Measurements from ENCODE around the gene RAX2.

RAX2 gene

DNA sequence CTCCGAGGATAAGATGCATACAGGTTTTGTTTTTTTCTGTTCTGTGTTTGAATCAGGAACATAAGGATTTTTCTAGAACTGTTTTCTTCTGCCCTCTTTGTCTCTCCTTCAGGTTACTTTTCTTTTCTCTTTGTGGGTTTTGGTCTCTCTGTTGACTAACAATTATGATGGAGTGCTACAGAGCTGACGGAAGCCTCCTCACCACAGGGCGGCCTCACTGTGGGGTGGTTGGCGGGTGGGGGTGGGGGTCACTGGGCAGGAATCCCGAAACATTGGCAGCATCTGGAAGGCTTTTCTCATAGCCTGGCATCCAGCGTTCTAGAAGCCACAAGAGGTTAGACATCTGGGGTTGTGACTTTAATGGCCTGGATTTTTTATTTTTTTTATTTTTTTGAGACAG lies 26.1 kb upstream of the RAX2 start:
- TF ChIP-seq, protein P1, sequence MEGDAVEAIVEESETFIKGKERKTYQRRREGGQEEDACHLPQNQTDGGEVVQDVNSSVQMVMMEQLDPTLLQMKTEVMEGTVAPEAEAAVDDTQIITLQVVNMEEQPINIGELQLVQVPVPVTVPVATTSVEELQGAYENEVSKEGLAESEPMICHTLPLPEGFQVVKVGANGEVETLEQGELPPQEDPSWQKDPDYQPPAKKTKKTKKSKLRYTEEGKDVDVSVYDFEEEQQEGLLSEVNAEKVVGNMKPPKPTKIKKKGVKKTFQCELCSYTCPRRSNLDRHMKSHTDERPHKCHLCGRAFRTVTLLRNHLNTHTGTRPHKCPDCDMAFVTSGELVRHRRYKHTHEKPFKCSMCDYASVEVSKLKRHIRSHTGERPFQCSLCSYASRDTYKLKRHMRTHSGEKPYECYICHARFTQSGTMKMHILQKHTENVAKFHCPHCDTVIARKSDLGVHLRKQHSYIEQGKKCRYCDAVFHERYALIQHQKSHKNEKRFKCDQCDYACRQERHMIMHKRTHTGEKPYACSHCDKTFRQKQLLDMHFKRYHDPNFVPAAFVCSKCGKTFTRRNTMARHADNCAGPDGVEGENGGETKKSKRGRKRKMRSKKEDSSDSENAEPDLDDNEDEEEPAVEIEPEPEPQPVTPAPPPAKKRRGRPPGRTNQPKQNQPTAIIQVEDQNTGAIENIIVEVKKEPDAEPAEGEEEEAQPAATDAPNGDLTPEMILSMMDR (IDR thresholded peaks at IDR 0.05) = no peak
- H3K27ac ChIP-seq = no peak overlapping the region

GRCh38 chr19:3796358-3796757 lies 24.3 kb upstream of the RAX2 start:
- Histone ChIP-seq H3K4me3 (no peak overlapping the region), H3K27ac (no peak overlapping the region)
- TF ChIP-seq, protein P1 (IDR thresholded peaks at IDR 0.05) = no peak
- no peak for DNase-seq (ENCODE audit: low spot score)

More for the DNA sequence above, 26.1 kb upstream of the RAX2 start:
- DNase-seq (ENCODE audit: low spot score) = no peak
- H3K4me3 ChIP-seq = no peak overlapping the region

- DNase-seq (ENCODE audit: low spot score) = no peak
- TF ChIP-seq, protein P1 (IDR thresholded peaks at IDR 0.05) = no peak
- H3K4me3 ChIP-seq = no peak overlapping the region
Observed at GRCh38 chr19:3793799-3794198, 21.8 kb upstream of the RAX2 start.

DNA sequence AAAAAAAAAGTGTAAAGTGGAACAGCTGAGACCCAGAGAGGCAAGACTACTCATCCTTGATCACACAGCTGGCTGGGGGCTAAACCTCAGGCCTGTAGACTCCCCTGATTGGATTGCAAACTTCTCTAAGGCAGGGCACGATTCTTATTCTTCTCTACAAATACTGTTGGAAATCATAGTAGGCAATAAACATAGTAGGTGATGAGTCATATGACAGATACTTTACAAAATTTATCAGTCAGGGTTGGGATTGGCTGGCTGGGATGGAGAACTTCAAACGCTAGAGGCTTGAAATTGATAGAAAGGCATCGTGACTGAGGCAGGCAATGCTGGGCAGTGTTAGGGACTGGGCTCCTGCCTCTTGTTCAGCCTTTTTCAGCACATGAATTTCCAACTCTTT lies 20.1 kb upstream of the RAX2 start:
- TF ChIP-seq, protein P1 (IDR thresholded peaks at IDR 0.05) = no peak
- no peak overlapping the region for H3K4me3 ChIP-seq
- H3K27ac ChIP-seq = no peak overlapping the region
- no peak for DNase-seq (ENCODE audit: low spot score)

More at GRCh38 chr19:3793799-3794198, 21.8 kb upstream of the RAX2 start:
- H3K27ac ChIP-seq = no peak overlapping the region

DNA sequence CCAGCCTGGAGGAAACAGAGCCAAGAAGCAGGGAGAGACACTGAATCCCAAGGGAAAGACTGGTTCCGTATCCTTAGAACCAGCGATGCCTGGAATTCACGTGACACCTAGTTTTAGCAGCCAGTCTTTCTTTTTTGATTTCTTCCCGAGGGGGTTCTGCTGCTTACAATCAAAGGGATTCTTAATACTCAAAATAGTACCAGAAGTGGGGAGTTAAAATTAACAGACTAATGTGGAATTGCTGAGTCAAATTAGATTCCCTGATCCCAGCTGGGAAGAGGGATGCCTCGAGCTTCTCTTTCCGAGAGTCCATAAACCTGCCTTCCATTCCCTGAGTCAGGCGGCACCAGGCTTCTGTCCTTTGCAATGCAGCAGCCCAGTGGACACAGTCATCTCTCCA lies 18.9 kb upstream of the RAX2 start:
- no peak overlapping the region for H3K27ac ChIP-seq
- no peak overlapping the region for H3K4me3 ChIP-seq
- TF ChIP-seq, protein P1 (IDR thresholded peaks at IDR 0.05) = no peak
- no peak for DNase-seq (ENCODE audit: low spot score)

- no peak overlapping the region for H3K27ac ChIP-seq
- peak; percentile 59 for DNase-seq (ENCODE audit: low spot score)
- H3K4me3 ChIP-seq = no peak overlapping the region
- TF ChIP-seq, protein P1 (IDR thresholded peaks at IDR 0.05) = no peak
Observed at GRCh38 chr19:3790209-3790734, 18.2 kb upstream of the RAX2 start.

- no peak overlapping the region for H3K4me3 ChIP-seq
- no peak overlapping the region for H3K27ac ChIP-seq
- TF ChIP-seq, protein P1 (IDR thresholded peaks at IDR 0.05) = no peak
- DNase-seq (ENCODE audit: low spot score) = peak; percentile 49
Observed at GRCh38 chr19:3788996-3789778, 17.2 kb upstream of the RAX2 start.

All from coronary artery (tissue), 2 donors.